ENCODE measurements around the gene HHIPL1.

GRCh38 chr14:99708449-99708848 is 63.5 kb downstream of the HHIPL1 start:
- TF ChIP-seq, protein P1, sequence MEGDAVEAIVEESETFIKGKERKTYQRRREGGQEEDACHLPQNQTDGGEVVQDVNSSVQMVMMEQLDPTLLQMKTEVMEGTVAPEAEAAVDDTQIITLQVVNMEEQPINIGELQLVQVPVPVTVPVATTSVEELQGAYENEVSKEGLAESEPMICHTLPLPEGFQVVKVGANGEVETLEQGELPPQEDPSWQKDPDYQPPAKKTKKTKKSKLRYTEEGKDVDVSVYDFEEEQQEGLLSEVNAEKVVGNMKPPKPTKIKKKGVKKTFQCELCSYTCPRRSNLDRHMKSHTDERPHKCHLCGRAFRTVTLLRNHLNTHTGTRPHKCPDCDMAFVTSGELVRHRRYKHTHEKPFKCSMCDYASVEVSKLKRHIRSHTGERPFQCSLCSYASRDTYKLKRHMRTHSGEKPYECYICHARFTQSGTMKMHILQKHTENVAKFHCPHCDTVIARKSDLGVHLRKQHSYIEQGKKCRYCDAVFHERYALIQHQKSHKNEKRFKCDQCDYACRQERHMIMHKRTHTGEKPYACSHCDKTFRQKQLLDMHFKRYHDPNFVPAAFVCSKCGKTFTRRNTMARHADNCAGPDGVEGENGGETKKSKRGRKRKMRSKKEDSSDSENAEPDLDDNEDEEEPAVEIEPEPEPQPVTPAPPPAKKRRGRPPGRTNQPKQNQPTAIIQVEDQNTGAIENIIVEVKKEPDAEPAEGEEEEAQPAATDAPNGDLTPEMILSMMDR (conservative IDR thresholded peaks at IDR 0.05; ENCODE audit: low read depth, low read length), result no peak
- no peak for TF ChIP-seq EZH2 (IDR thresholded peaks at IDR 0.05; ENCODE audit: borderline replicate concordance, low read depth, low read length, poor library complexity, severe bottlenecking)

Data from A673 (cell line).